Measurements from ENCODE around the gene NIN. TPM values are rescaled to one million over a fixed set of nuclear protein-coding genes. Genes with fewer than 3 reads are reported as not detected.

NIN gene
- total and polyA plus RNA-seq, 2 donors (not counting 1 experiment from before 2014, with no cell fraction given): 22.8 to 37.5 TPM

DNA sequence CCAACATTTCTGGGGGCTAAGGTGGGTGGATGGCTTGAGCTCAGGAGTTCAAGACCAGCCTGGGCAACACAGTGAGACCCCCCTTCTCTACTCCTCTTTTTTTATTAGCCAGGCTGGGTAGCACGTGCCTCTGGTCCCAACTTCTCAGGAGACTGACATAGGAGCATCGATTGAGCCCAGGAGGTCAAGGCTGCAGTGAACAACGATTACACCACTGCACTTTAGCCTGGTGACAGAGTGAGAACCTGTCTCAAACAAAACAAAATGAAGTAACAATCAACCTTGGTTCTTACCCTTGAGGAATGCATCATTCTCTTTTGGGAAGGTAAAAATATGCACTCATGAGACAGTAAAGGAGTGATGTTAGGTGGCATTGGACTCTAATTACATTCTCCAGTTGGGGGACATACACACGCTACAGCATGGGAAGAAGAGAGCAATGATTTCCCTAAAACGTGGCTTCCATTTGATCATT lies 3.9 kb upstream of the NIN start:
- Histone ChIP-seq H3K4me2 (ENCODE audit: extremely low read depth, insufficient read depth, low read length) (no peak overlapping the region), H2AFZ (ENCODE audit: low read length) (no peak overlapping the region)

DNA sequence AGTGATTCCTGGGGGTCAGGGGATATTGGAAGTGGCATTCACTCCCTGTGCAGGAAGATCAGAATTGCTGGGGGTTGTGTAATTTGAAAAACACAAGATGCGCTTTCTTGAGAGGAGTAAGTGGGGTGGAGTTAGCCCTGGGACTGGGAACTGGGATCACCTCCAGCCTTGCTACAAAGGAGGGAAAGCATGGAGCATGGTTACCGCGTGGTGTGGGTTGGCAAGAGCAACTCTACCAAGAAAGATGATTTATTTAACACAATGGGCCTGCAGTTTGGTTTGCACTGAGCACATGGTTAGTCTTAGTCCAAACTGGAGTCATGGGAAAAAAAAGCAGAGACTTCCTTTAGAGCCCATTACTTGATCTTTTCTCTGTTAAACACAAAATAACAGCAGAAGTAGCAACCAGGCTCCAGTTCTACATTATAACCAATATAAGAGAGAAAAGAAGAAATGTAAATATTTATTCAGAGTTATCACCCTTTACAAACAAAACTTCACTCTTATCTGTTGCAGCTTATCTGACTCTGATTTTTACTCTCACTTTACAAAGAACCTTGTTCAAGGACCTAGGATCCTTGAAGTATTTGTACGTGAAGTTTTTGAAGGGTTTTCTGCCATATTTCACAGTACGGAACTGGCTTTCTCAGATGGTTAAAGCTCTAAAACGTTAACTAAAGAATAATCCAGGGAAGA lies 2.1 kb upstream of the NIN start:
- Histone ChIP-seq H3K79me2 (ENCODE audit: control insufficient read depth, insufficient read depth, low read length) (peaks cover 19% of the 10 kb centered on the region), H3K4me3 (replicated peaks in 1 of 4; ENCODE audit: control extremely low read depth in 1 of 4, insufficient read depth in 1 of 4, low read depth in 3 of 4, low read length in 4 of 4) (no peak overlapping the region), H3K9ac (ENCODE audit: insufficient read depth, low read length) (no peak overlapping the region), H3K9me3 (ENCODE audit: control insufficient read depth, insufficient read depth, low read depth, low read length) (no peaks in the 10 kb centered on the region), H3K27me3 (ENCODE audit: control insufficient read depth, insufficient read depth, low read length) (no peaks in the 10 kb centered on the region), H2AFZ (ENCODE audit: low read length) (no peak overlapping the region), H4K20me1 (ENCODE audit: control insufficient read depth, extremely low read depth, insufficient read depth, low read length) (no peaks in the 10 kb centered on the region), H3K27ac (ENCODE audit: insufficient read depth, low read length) (no peak overlapping the region), H3K36me3 (ENCODE audit: control insufficient read depth, insufficient read depth, low read length) (no peaks in the 10 kb centered on the region), H3K4me2 (ENCODE audit: extremely low read depth, insufficient read depth, low read length) (no peak overlapping the region), H3K4me1 (ENCODE audit: control insufficient read depth, extremely low read depth, insufficient read depth, low read length) (peaks cover 9% of the 10 kb centered on the region)
- TF ChIP-seq, protein P1, sequence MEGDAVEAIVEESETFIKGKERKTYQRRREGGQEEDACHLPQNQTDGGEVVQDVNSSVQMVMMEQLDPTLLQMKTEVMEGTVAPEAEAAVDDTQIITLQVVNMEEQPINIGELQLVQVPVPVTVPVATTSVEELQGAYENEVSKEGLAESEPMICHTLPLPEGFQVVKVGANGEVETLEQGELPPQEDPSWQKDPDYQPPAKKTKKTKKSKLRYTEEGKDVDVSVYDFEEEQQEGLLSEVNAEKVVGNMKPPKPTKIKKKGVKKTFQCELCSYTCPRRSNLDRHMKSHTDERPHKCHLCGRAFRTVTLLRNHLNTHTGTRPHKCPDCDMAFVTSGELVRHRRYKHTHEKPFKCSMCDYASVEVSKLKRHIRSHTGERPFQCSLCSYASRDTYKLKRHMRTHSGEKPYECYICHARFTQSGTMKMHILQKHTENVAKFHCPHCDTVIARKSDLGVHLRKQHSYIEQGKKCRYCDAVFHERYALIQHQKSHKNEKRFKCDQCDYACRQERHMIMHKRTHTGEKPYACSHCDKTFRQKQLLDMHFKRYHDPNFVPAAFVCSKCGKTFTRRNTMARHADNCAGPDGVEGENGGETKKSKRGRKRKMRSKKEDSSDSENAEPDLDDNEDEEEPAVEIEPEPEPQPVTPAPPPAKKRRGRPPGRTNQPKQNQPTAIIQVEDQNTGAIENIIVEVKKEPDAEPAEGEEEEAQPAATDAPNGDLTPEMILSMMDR (conservative IDR thresholded peaks at IDR 0.05 in 1 of 2, IDR thresholded peaks at IDR 0.05 in 1 of 2; ENCODE audit: low read depth in 1 of 2, low read length in 2 of 2): no peak
- no peak for TF ChIP-seq EZH2 (IDR thresholded peaks at IDR 0.05; ENCODE audit: low read length, missing control alignments)
- DNase-seq (ENCODE audit: low read depth in 2 of 2): no peak

More for the DNA sequence above, 3.9 kb upstream of the NIN start:
- TF ChIP-seq, protein P1 (conservative IDR thresholded peaks at IDR 0.05 in 1 of 2, IDR thresholded peaks at IDR 0.05 in 1 of 2; ENCODE audit: low read depth in 1 of 2, low read length in 2 of 2): no peak
- TF ChIP-seq EZH2 (IDR thresholded peaks at IDR 0.05; ENCODE audit: low read length, missing control alignments): no peak
- Histone ChIP-seq H3K9ac (ENCODE audit: insufficient read depth, low read length) (no peak overlapping the region), H3K36me3 (ENCODE audit: control insufficient read depth, insufficient read depth, low read length) (no peaks in the 10 kb centered on the region), H3K79me2 (ENCODE audit: control insufficient read depth, insufficient read depth, low read length) (peaks cover 4% of the 10 kb centered on the region), H3K9me3 (ENCODE audit: control insufficient read depth, insufficient read depth, low read depth, low read length) (no peaks in the 10 kb centered on the region), H3K4me3 (replicated peaks in 1 of 4; ENCODE audit: control extremely low read depth in 1 of 4, insufficient read depth in 1 of 4, low read depth in 3 of 4, low read length in 4 of 4) (no peak overlapping the region), H4K20me1 (ENCODE audit: control insufficient read depth, extremely low read depth, insufficient read depth, low read length) (no peaks in the 10 kb centered on the region), H3K4me1 (ENCODE audit: control insufficient read depth, extremely low read depth, insufficient read depth, low read length) (peaks cover 7% of the 10 kb centered on the region), H3K27ac (ENCODE audit: insufficient read depth, low read length) (no peak overlapping the region), H3K27me3 (ENCODE audit: control insufficient read depth, insufficient read depth, low read length) (no peaks in the 10 kb centered on the region)
- DNase-seq (ENCODE audit: low read depth in 2 of 2): no peak

DNA sequence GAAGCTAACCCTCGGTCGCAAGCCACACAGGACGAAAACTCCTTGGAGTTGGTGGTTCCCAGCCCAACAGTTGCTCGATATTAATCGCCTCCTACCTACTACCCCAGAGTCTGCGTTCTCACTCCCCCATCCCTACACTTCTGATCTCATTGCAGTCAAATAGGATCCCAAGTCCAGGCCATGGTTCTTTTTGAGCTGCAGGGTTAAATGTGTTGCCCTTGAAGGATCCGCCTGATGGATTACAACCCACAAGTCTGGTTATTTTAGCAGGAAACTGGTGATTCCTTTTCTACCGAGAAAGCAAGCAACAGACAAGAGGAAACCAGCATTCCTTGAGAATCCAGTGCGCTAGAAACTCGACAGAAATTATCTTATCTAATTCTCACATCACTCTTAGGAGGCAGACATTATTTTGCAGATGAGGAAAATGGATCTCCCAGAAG lies 785 bp upstream of the NIN start:
- Histone ChIP-seq H3K36me3 (ENCODE audit: control insufficient read depth, insufficient read depth, low read length) (no peaks in the 10 kb centered on the region), H3K27me3 (ENCODE audit: control insufficient read depth, insufficient read depth, low read length) (no peaks in the 10 kb centered on the region), H3K9ac (ENCODE audit: insufficient read depth, low read length) (peak overlapping the region; percentile 71), H3K4me1 (ENCODE audit: control insufficient read depth, extremely low read depth, insufficient read depth, low read length) (peaks cover 9% of the 10 kb centered on the region), H3K4me3 (replicated peaks in 1 of 4; ENCODE audit: control extremely low read depth in 1 of 4, insufficient read depth in 1 of 4, low read depth in 3 of 4, low read length in 4 of 4) (peak overlapping the region; percentile 70 to 87 (median 76)), H3K9me3 (ENCODE audit: control insufficient read depth, insufficient read depth, low read depth, low read length) (no peaks in the 10 kb centered on the region), H3K79me2 (ENCODE audit: control insufficient read depth, insufficient read depth, low read length) (peaks cover 30% of the 10 kb centered on the region), H4K20me1 (ENCODE audit: control insufficient read depth, extremely low read depth, insufficient read depth, low read length) (no peaks in the 10 kb centered on the region), H3K4me2 (ENCODE audit: extremely low read depth, insufficient read depth, low read length) (peak overlapping the region; percentile 100), H2AFZ (ENCODE audit: low read length) (peak overlapping the region; percentile 88), H3K27ac (ENCODE audit: insufficient read depth, low read length) (peak overlapping the region; percentile 9)
- DNase-seq (ENCODE audit: low read depth in 2 of 2): peak in 1 of 2 donors; percentile 12
- TF ChIP-seq, protein P1 (conservative IDR thresholded peaks at IDR 0.05 in 1 of 2, IDR thresholded peaks at IDR 0.05 in 1 of 2; ENCODE audit: low read depth in 1 of 2, low read length in 2 of 2): no peak
- TF ChIP-seq EZH2 (IDR thresholded peaks at IDR 0.05; ENCODE audit: low read length, missing control alignments): no peak
